HCT116 (cell line): ENCODE measurements around the gene RGS17. TPM values are rescaled to one million over a fixed set of nuclear protein-coding genes. Genes with fewer than 3 reads are reported as not detected.

Experiments used
- ATAC-seq: fragments of 200-7000 bp; cut with Tn5 transposase; 2 replicates; pipeline ENCODE4 v1.9.1; 2020; ENCODE audit warnings: mild to moderate bottlenecking, moderate library complexity
- BruUV-seq: library from RNA; stranded (reverse); fragments of 400-500 nt; replicated peaks from 2 replicates; lab custom pipeline; 2021; lab: Mats Ljungman, UMichigan
- CTCF ChIA-PET: fragments of 300-600 bp; sonication (Branson Sonifier 250); formaldehyde crosslinking; loops from one replicate; lab custom pipeline; 2021; ENCODE audit warnings: antibody characterized with exemption; lab: Charles Lee
- POLR2A ChIA-PET: fragments of 300-600, 350-600 bp; sonication (Branson Sonifier 250); formaldehyde crosslinking; loops from one replicate; lab custom pipeline; 2021; ENCODE audit warnings: antibody characterized with exemption; lab: Charles Lee
- RAD21 ChIA-PET, 2 experiments: fragments of 300-600 bp; sonication (Branson Sonifier 250); formaldehyde crosslinking; loops; one replicate each; lab custom pipeline; 2023; ENCODE audit warnings: low total read pairs in 2 of 2; ENCODE audit not compliant: uncharacterized antibody in 2 of 2, unreplicated experiment in 2 of 2, low non-redundant PET in 1 of 2; lab: Charles Lee
- DNase-seq: peaks from one replicate; pipeline ENCODE4 v3.0.0-alpha.2; 2010; ENCODE audit warnings: low read depth, low spot score
- H2AFZ ChIP-seq: fragments of 200-600 bp; shearing (Covaris generic), sonication (generic); 2 replicates; pipeline ENCODE4 v1.6.1; 2017; ENCODE audit warnings: low read depth, mixed run types, mixed read lengths, antibody characterized with exemption, low read length; ENCODE audit not compliant: poor library complexity, severe bottlenecking
- H3K27ac ChIP-seq: 2 replicates; pipeline ENCODE4 v1.5.1; 2012; ENCODE audit warnings: low read depth, low read length
- H3K27me3 ChIP-seq: fragments of 200-600 bp; sonication (generic); 2 replicates; pipeline ENCODE4 v1.6.1; 2016; ENCODE audit warnings: mixed run types, low read length, mixed read lengths; ENCODE audit not compliant: insufficient read depth
- H3K36me3 ChIP-seq, 2 experiments: fragments of 200-500 bp in 1 of 2; fragments of 200-600 bp in 1 of 2; sonication (Bioruptor generic) in 1 of 2; sonication (generic) in 1 of 2; 2 replicates each; pipeline versions ENCODE4 v1.5.1 to v1.6.1; 2014 to 2016; ENCODE audit warnings: low read length in 2 of 2, inconsistent platforms in 1 of 2, mixed read lengths in 1 of 2, mixed run types in 1 of 2; ENCODE audit not compliant: insufficient read depth in 2 of 2, control insufficient read depth in 1 of 2
- H3K4me1 ChIP-seq, 2 experiments: fragments of 200-600 bp in 1 of 2; sonication (generic) in 1 of 2; 2 replicates each; pipeline versions ENCODE4 v1.5.1 to v1.6.1; 2012 to 2017; ENCODE audit warnings: low read length in 2 of 2, inconsistent platforms in 1 of 2, mild to moderate bottlenecking in 1 of 2, mixed read lengths in 1 of 2, mixed run types in 1 of 2, moderate library complexity in 1 of 2; ENCODE audit not compliant: insufficient read depth in 2 of 2, control insufficient read depth in 1 of 2
- H3K4me2 ChIP-seq: fragments of 200-600 bp; sonication (generic); 2 replicates; pipeline ENCODE4 v1.6.1; 2017; ENCODE audit warnings: mixed run types, low read length, mixed read lengths
- H3K4me3 ChIP-seq, 2 experiments: fragments of 200-600 bp in 1 of 2; sonication (generic) in 1 of 2; replicated peaks in 1 of 2; 2 replicates each; pipeline ENCODE4 v1.5.1; 2011 to 2016; ENCODE audit warnings: low read length in 2 of 2, control low read depth in 1 of 2, low read depth in 1 of 2, mild to moderate bottlenecking in 1 of 2, mixed read lengths in 1 of 2, mixed run types in 1 of 2
- H3K79me2 ChIP-seq: fragments of 200-600 bp; sonication (generic); 2 replicates; pipeline ENCODE4 v1.6.1; 2017; ENCODE audit warnings: mild to moderate bottlenecking, mixed run types, low read length, moderate library complexity, mixed read lengths; ENCODE audit not compliant: insufficient read depth
- H3K9ac ChIP-seq: fragments of 200-600 bp; sonication (generic); 2 replicates; pipeline ENCODE4 v1.6.1; 2016; ENCODE audit warnings: low read length, mixed read lengths
- H3K9me2 ChIP-seq: fragments of 200-600 bp; sonication (generic), shearing (Covaris generic); 2 replicates; pipeline ENCODE4 v1.6.1; 2017; ENCODE audit warnings: mixed run types, mild to moderate bottlenecking, moderate library complexity; ENCODE audit not compliant: insufficient read depth
- H3K9me3 ChIP-seq, 2 experiments: fragments of 200-500 bp in 1 of 2; fragments of 200-600 bp in 1 of 2; sonication (Bioruptor generic) in 1 of 2; sonication (generic) in 1 of 2; 2 replicates each; pipeline ENCODE4 v1.6.1; 2014 to 2017; ENCODE audit warnings: low read length in 2 of 2, mixed read lengths in 2 of 2, inconsistent platforms in 1 of 2, low read depth in 1 of 2, mild to moderate bottlenecking in 1 of 2, mixed run types in 1 of 2, moderate library complexity in 1 of 2; ENCODE audit not compliant: control insufficient read depth in 1 of 2, insufficient read depth in 1 of 2
- H4K20me1 ChIP-seq: fragments of 200-600 bp; sonication (generic), shearing (Covaris generic); 2 replicates; pipeline ENCODE4 v1.6.1; 2017; ENCODE audit warnings: mixed run types, mild to moderate bottlenecking, moderate library complexity; ENCODE audit not compliant: insufficient read depth
- CBX3 ChIP-seq: IDR thresholded peaks from 2 replicates; pipeline ENCODE4 v1.6.1; 2012; ENCODE audit warnings: low read depth
- CEBPB ChIP-seq: IDR thresholded peaks from 2 replicates; pipeline ENCODE4 v1.6.1; 2012; ENCODE audit warnings: low read depth
- EGR1 ChIP-seq: IDR thresholded peaks from 2 replicates; pipeline ENCODE4 v1.6.1; 2012; ENCODE audit warnings: low read depth
- ELF1 ChIP-seq: IDR thresholded peaks from 2 replicates; pipeline ENCODE4 v1.6.1; 2012; ENCODE audit warnings: low read depth, borderline replicate concordance
- EZH2phosphoT487 ChIP-seq: fragments of 200-600 bp; IDR thresholded peaks from 2 replicates; pipeline ENCODE4 v1.6.1; 2018; ENCODE audit warnings: antibody characterized with exemption, borderline replicate concordance
- JUND ChIP-seq: IDR thresholded peaks from 2 replicates; pipeline ENCODE4 v1.6.1; 2012
- MAX ChIP-seq: IDR thresholded peaks from 2 replicates; pipeline ENCODE4 v1.6.1; 2012
- POLR2AphosphoS5 ChIP-seq: IDR thresholded peaks from 2 replicates; pipeline ENCODE4 v1.6.1; 2011; ENCODE audit warnings: mild to moderate bottlenecking, low read depth, low read length, moderate library complexity
- RAD21 ChIP-seq: IDR thresholded peaks from 2 replicates; pipeline ENCODE4 v1.6.1; 2012; ENCODE audit warnings: low read depth, mild to moderate bottlenecking
- REST ChIP-seq: IDR thresholded peaks from 2 replicates; pipeline ENCODE4 v1.6.1; 2012; ENCODE audit warnings: low read depth
- SIN3A ChIP-seq: IDR thresholded peaks from 2 replicates; pipeline ENCODE4 v1.6.1; 2012; ENCODE audit warnings: low read depth
- SP1 ChIP-seq: IDR thresholded peaks from 2 replicates; pipeline ENCODE4 v1.6.1; 2012; ENCODE audit warnings: low read depth
- YY1 ChIP-seq: IDR thresholded peaks from 2 replicates; pipeline ENCODE4 v1.6.1; 2011; ENCODE audit warnings: low read length, low read depth, moderate library complexity, mild to moderate bottlenecking; ENCODE audit not compliant: insufficient replicate concordance; ENCODE audit errors: extremely low read depth
- ZBTB33 ChIP-seq: IDR thresholded peaks from 2 replicates; pipeline ENCODE4 v1.6.1; 2011; ENCODE audit warnings: mild to moderate bottlenecking, low read length, moderate library complexity; ENCODE audit not compliant: insufficient replicate concordance; ENCODE audit errors: extremely low read depth
- ZNF274 ChIP-seq: fragments of 200-500 bp; sonication (Bioruptor generic); IDR thresholded peaks from 2 replicates; pipeline ENCODE4 v1.6.1; 2014; ENCODE audit warnings: mild to moderate bottlenecking, low read depth, low read length, inconsistent platforms
- intact Hi-C: fragments of 100-400 bp; cut with micrococcal nuclease; formaldehyde crosslinking; loops from 2 replicates; pipeline ENCODE4 v1.10.0; 2022
- total RNA-seq: library from RNA; stranded (reverse); gene quantifications from one replicate; pipeline ENCODE4 v1.2.1, GENCODE V29; 2021; ENCODE audit not compliant: unreplicated experiment

The RGS17 gene
- total RNA-seq, 1 experiment from 2014 or later = 3.9 TPM

- no peak overlapping the region for H2AFZ ChIP-seq
- no peaks in the 10 kb centered on the region for H3K9me2 ChIP-seq
- ChIA-PET POLR2A (no interaction called here), CTCF (no interaction called here), RAD21 (no interaction called here)
- no peak for DNase-seq
- no peak overlapping the region for H3K27ac ChIP-seq
- H4K20me1 ChIP-seq = no peaks in the 10 kb centered on the region
- H3K79me2 ChIP-seq = no peaks in the 10 kb centered on the region
- BruUV-seq = no TSS peak
- no peak for ATAC-seq
- H3K27me3 ChIP-seq = no peaks in the 10 kb centered on the region
- no peak overlapping the region for H3K9ac ChIP-seq
- no peak overlapping the region for H3K4me3 ChIP-seq
- TF ChIP-seq SP1 (no peak), SIN3A (no peak), EZH2phosphoT487 (no peak), EGR1 (no peak), ZBTB33 (no peak), MAX (no peak), POLR2AphosphoS5 (no peak), ELF1 (no peak), YY1 (no peak), CBX3 (no peak), JUND (no peak), CEBPB (no peak), ZNF274 (no peak), REST (no peak), RAD21 (no peak)
- intact Hi-C loops = no loop called here
- no peaks in the 10 kb centered on the region for H3K9me3 ChIP-seq
- H3K36me3 ChIP-seq = no peaks in the 10 kb centered on the region
- H3K4me2 ChIP-seq = no peak overlapping the region
- no peaks in the 10 kb centered on the region for H3K4me1 ChIP-seq
These were observed 102.8 kb downstream of the RGS17 start for GRCh38 chr6:153028286-153028685.
